MCF 10A (cell line): Measurements from ENCODE around the gene ORC6. TPM values are rescaled to one million over a fixed set of nuclear protein-coding genes. Genes with fewer than 3 reads are reported as not detected.

Experiments
- BruUV-seq: library from RNA; stranded (reverse); fragments of 400-500 nt; replicated peaks from 2 replicates; lab custom pipeline; 2021; lab: Mats Ljungman, UMichigan
- CTCF ChIA-PET: fragments of 300-600 bp; sonication (Branson Sonifier 250); formaldehyde crosslinking; extraction: SDS; loops from one replicate; lab custom pipeline; 2021; ENCODE audit warnings: antibody characterized with exemption, inconsistent platforms; lab: Yijun Ruan, JAX
- POLR2A ChIA-PET: fragments of 300-600, 350-650 bp; sonication (Branson Sonifier 250); formaldehyde crosslinking; extraction: SDS; loops from one replicate; lab custom pipeline; 2020; ENCODE audit warnings: antibody characterized with exemption, inconsistent platforms; lab: Yijun Ruan, JAX
- DNase-seq: peaks from one replicate; pipeline ENCODE4 v3.0.0-alpha.2; 2018; ENCODE audit not compliant: unreplicated experiment
- H3K27ac Mint-ChIP-seq: one replicate; pipeline ENCODE4 v1.8.0; 2022; ENCODE audit warnings: mild to moderate bottlenecking, low read depth, mixed read lengths; ENCODE audit not compliant: unreplicated experiment
- H3K27me3 Mint-ChIP-seq: one replicate; pipeline ENCODE4 v1.8.0; 2022; ENCODE audit warnings: mixed read lengths; ENCODE audit not compliant: insufficient read depth, unreplicated experiment
- H3K36me3 Mint-ChIP-seq: one replicate; pipeline ENCODE4 v1.8.0; 2022; ENCODE audit warnings: mild to moderate bottlenecking, moderate library complexity, mixed read lengths; ENCODE audit not compliant: insufficient read depth, unreplicated experiment
- H3K4me1 Mint-ChIP-seq: one replicate; pipeline ENCODE4 v1.8.0; 2022; ENCODE audit warnings: mixed read lengths; ENCODE audit not compliant: insufficient read depth, unreplicated experiment
- H3K4me3 Mint-ChIP-seq: one replicate; pipeline ENCODE4 v1.8.0; 2022; ENCODE audit warnings: mild to moderate bottlenecking, moderate library complexity, mixed read lengths; ENCODE audit not compliant: unreplicated experiment
- H3K9me3 Mint-ChIP-seq: one replicate; pipeline ENCODE4 v1.8.0; 2022; ENCODE audit warnings: mixed read lengths; ENCODE audit not compliant: unreplicated experiment
- intact Hi-C: fragments of 100-400 bp; cut with micrococcal nuclease; formaldehyde crosslinking; loops from 2 replicates; pipeline ENCODE4 v1.14.1; 2022
- total RNA-seq: library from RNA; stranded (reverse); gene quantifications from 2 replicates; pipeline ENCODE4 v1.2.3, GENCODE V29; 2022
- TF ChIP-seq, protein P1 (sequence below): fragments of 200-600 bp; IDR thresholded peaks from one replicate; pipeline ENCODE4 v1.8.0; 2022; ENCODE audit warnings: antibody characterized with exemption, mild to moderate bottlenecking; ENCODE audit not compliant: unreplicated experiment

ORC6 gene
- total RNA-seq, 1 experiment from 2014 or later: 23.2 TPM

DNA sequence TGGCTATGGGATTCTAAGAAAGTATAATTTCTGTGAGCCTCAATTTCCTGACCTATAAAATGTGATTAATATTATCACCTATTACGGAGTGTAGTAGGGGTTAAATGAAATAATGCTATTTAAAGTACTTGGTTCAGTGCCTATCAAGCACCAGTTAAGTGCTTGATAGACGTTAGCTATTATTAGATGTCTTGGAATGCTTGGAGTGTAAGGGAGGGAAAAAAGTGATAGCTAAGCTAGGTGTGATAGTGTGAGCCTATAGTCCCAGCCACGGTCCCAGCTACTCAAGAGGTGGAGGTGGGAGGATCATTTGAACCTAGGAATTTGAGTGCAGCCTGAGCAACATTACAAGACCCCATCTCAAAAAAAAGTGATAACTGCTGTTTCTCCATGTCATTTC lies 7.5 kb downstream of the ORC6 start:
- TF ChIP-seq, protein P1, sequence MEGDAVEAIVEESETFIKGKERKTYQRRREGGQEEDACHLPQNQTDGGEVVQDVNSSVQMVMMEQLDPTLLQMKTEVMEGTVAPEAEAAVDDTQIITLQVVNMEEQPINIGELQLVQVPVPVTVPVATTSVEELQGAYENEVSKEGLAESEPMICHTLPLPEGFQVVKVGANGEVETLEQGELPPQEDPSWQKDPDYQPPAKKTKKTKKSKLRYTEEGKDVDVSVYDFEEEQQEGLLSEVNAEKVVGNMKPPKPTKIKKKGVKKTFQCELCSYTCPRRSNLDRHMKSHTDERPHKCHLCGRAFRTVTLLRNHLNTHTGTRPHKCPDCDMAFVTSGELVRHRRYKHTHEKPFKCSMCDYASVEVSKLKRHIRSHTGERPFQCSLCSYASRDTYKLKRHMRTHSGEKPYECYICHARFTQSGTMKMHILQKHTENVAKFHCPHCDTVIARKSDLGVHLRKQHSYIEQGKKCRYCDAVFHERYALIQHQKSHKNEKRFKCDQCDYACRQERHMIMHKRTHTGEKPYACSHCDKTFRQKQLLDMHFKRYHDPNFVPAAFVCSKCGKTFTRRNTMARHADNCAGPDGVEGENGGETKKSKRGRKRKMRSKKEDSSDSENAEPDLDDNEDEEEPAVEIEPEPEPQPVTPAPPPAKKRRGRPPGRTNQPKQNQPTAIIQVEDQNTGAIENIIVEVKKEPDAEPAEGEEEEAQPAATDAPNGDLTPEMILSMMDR: no peak
- ChIA-PET POLR2A (interaction anchor here (0.6 kb wide), 1 partner anchor 28 kb away, joined by 3 read pairs; no protein-coding TSS in a partner anchor), CTCF (interaction anchor here (0.8 to 1.3 kb wide), 3 partner anchors 23 to 143 kb away, joined by 3 to 4 read pairs (median 3); no protein-coding TSS in a partner anchor)
- Mint-ChIP-seq H3K27me3 (no peaks in the 10 kb centered on the region), H3K4me1 (peaks cover 1% of the 10 kb centered on the region), H3K27ac (peak overlapping the region; percentile 63), H3K4me3 (no peak overlapping the region), H3K36me3 (peaks cover 32% of the 10 kb centered on the region), H3K9me3 (no peaks in the 10 kb centered on the region)
- intact Hi-C loops: no loop called here
- BruUV-seq: no TSS peak
- no peak for DNase-seq

DNA sequence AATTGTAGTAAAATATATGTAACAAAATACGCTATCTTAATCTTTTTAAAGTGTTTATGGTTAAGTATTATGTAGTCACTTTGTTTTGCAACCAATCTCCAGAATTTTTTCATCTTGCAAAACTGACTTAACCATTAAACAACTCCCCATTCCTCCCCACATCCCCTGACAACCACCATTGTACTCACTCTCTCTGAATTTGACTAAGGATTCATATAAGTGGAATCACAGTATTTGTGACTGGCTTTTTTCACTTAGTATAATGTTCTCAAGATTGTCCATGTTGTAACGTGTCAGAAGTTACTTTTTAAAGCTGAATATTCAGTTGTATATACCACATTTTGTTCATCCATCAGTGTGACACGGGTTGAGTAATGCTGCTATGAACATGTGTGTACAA lies 10.6 kb downstream of the ORC6 start:
- CTCF ChIA-PET: interaction anchor here (0.5 to 3.6 kb wide), 5 partner anchors 9 to 1990 kb away, joined by 3 to 18 read pairs (median 3); partner anchors contain the start of gene ORC6
- TF ChIP-seq, protein P1: no peak

DNA sequence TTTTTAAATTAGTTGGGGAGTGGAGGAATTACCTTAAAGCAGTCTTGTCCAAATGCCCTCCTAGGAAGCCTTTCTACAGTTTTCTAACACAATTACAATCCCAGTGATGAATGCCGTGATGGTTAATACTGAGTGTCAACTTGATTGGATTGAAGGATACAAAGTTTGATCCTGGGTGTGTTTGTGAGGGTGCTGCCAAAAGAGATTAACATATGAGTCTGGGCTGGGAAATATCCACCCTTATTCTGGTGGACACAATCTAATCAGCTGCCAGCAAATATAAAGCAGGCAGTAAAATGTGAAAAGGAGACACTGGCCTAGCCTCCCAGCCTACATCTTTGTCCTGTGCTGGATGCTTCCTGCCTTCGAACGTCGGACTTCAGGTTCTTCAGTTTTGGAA lies 12.2 kb downstream of the ORC6 start:
- intact Hi-C loops: no loop called here
- TF ChIP-seq, protein P1: no peak
- ChIA-PET POLR2A (no interaction called here), CTCF (interaction anchor here (3.6 kb wide), 1 partner anchor 11 kb away, joined by 18 read pairs; the partner anchor contains the start of gene ORC6)
- Mint-ChIP-seq H3K4me3 (no peak overlapping the region), H3K9me3 (no peaks in the 10 kb centered on the region), H3K27ac (no peak overlapping the region), H3K27me3 (no peaks in the 10 kb centered on the region), H3K4me1 (no peaks in the 10 kb centered on the region), H3K36me3 (peaks cover 11% of the 10 kb centered on the region)
- BruUV-seq: no TSS peak
- no peak for DNase-seq

More for the DNA sequence above, 10.6 kb downstream of the ORC6 start:
- no peak overlapping the region for H3K4me3 Mint-ChIP-seq
- DNase-seq: no peak
- no peaks in the 10 kb centered on the region for H3K4me1 Mint-ChIP-seq
- H3K27me3 Mint-ChIP-seq: no peaks in the 10 kb centered on the region
- no peaks in the 10 kb centered on the region for H3K9me3 Mint-ChIP-seq
- intact Hi-C loops: no loop called here
- no peak overlapping the region for H3K27ac Mint-ChIP-seq
- POLR2A ChIA-PET: interaction anchor here (1.0 kb wide), 1 partner anchor 9 kb away, joined by 3 read pairs; no protein-coding TSS in a partner anchor
- no TSS peak for BruUV-seq
- H3K36me3 Mint-ChIP-seq: peaks cover 21% of the 10 kb centered on the region

- Mint-ChIP-seq H3K36me3 (peaks cover 11% of the 10 kb centered on the region), H3K4me1 (no peaks in the 10 kb centered on the region), H3K4me3 (no peak overlapping the region), H3K27me3 (no peaks in the 10 kb centered on the region), H3K27ac (no peak overlapping the region), H3K9me3 (no peaks in the 10 kb centered on the region)
- no peak for DNase-seq
- POLR2A ChIA-PET: no interaction called here
- TF ChIP-seq, protein P1: no peak
- intact Hi-C loops: no loop called here
- CTCF ChIA-PET: interaction anchor here (1.1 kb wide), 1 partner anchor 28 kb away, joined by 4 read pairs; no protein-coding TSS in a partner anchor
- BruUV-seq: no TSS peak
These were observed 12.6 kb downstream of the ORC6 start for GRCh38 chr16:46702030-46702429.
